ENCODE results near the gene SEMA3D.

Gene SEMA3D

GRCh38 chr7:85104432-85105205, 82.2 kb downstream of the SEMA3D start:
- peak; percentile 69 for DNase-seq (ENCODE audit: low read depth)
- no peak for TF ChIP-seq CTCF (IDR thresholded peaks at IDR 0.05; ENCODE audit: control insufficient read depth, insufficient read depth, low read depth, low read length, missing control alignments)
- H3K4me3 ChIP-seq (ENCODE audit: control insufficient read depth, low read depth, low read length): no peak overlapping the region

- H3K4me3 ChIP-seq (ENCODE audit: control insufficient read depth, low read depth, low read length): no peak overlapping the region
- DNase-seq (ENCODE audit: low read depth): no peak
- no peak for TF ChIP-seq CTCF (IDR thresholded peaks at IDR 0.05; ENCODE audit: control insufficient read depth, insufficient read depth, low read depth, low read length, missing control alignments)
Measured at GRCh38 chr7:85103962-85104361, 82.9 kb downstream of the SEMA3D start.

- no peak overlapping the region for H3K4me3 ChIP-seq (ENCODE audit: control insufficient read depth, low read depth, low read length)
- DNase-seq (ENCODE audit: low read depth): no peak
- TF ChIP-seq CTCF (IDR thresholded peaks at IDR 0.05; ENCODE audit: control insufficient read depth, insufficient read depth, low read depth, low read length, missing control alignments): no peak
Measured at GRCh38 chr7:85103357-85103756, 83.5 kb downstream of the SEMA3D start.

- no peak overlapping the region for H3K4me3 ChIP-seq (ENCODE audit: control insufficient read depth, low read depth, low read length)
- no peak for TF ChIP-seq CTCF (IDR thresholded peaks at IDR 0.05; ENCODE audit: control insufficient read depth, insufficient read depth, low read depth, low read length, missing control alignments)
- DNase-seq (ENCODE audit: low read depth): peak; percentile 91
Measured at GRCh38 chr7:85102813-85103350, 84.0 kb downstream of the SEMA3D start.

- H3K4me3 ChIP-seq (ENCODE audit: control insufficient read depth, low read depth, low read length): no peak overlapping the region
- TF ChIP-seq CTCF (IDR thresholded peaks at IDR 0.05; ENCODE audit: control insufficient read depth, insufficient read depth, low read depth, low read length, missing control alignments): no peak
- DNase-seq (ENCODE audit: low read depth): no peak
Measured at GRCh38 chr7:85101347-85101746, 85.5 kb downstream of the SEMA3D start.

GRCh38 chr7:85097844-85098243, 89.0 kb downstream of the SEMA3D start:
- DNase-seq (ENCODE audit: low read depth): no peak
- no peak for TF ChIP-seq CTCF (IDR thresholded peaks at IDR 0.05; ENCODE audit: control insufficient read depth, insufficient read depth, low read depth, low read length, missing control alignments)
- no peak overlapping the region for H3K4me3 ChIP-seq (ENCODE audit: control insufficient read depth, low read depth, low read length)

Data from AG09309 (cell line).